GM12873 (cell line): ENCODE measurements around the gene PGAM5.

ENCODE experiments used
- CTCF ChIP-seq: IDR thresholded peaks from 2 replicates; pipeline ENCODE4 v1.5.1; 2012; ENCODE audit warnings: low read depth, mild to moderate bottlenecking, moderate library complexity, low read length, control low read depth; ENCODE audit not compliant: insufficient read depth; ENCODE audit errors: missing control alignments

The PGAM5 gene

GRCh38 chr12:132710405-132711079, at the start of gene PGAM5:
Gene PGAM5 (plus strand): TSS chr12:132710842. CDS start chr12:132710877, 35 bp downstream.
- no peak for TF ChIP-seq CTCF

GRCh38 chr12:132660996-132661395, 49.6 kb upstream of the PGAM5 start:
- TF ChIP-seq CTCF, result no peak

GRCh38 chr12:132661972-132662371, 48.7 kb upstream of the PGAM5 start:
- TF ChIP-seq CTCF, result no peak

- TF ChIP-seq CTCF, result no peak
Observed at GRCh38 chr12:132662901-132663755, 47.5 kb upstream of the PGAM5 start.

GRCh38 chr12:132664206-132665148, 46.2 kb upstream of the PGAM5 start:
- no peak for TF ChIP-seq CTCF

- no peak for TF ChIP-seq CTCF
Observed at GRCh38 chr12:132665149-132665491, 45.5 kb upstream of the PGAM5 start.
